Neutrophil (primary cell): ENCODE measurements around the gene CCDC40.

ENCODE experiments used
- H3K27ac ChIP-seq: fragments of 200-600 bp; sonication (generic); 2 replicates; pipeline ENCODE4 v1.5.1; 2016; ENCODE audit warnings: mild to moderate bottlenecking, moderate library complexity
- H3K27me3 ChIP-seq: fragments of 200-600 bp; sonication (generic); 2 replicates; pipeline ENCODE4 v1.6.0; 2016; ENCODE audit warnings: mild to moderate bottlenecking
- H3K36me3 ChIP-seq: fragments of 200-600 bp; sonication (generic); 2 replicates; pipeline ENCODE4 v1.5.1; 2017
- H3K4me1 ChIP-seq, 2 experiments: fragments of 200-600 bp in 1 of 2; sonication (generic) in 1 of 2; 1 replicate in 1 of 2; 2 replicates in 1 of 2; pipeline versions ENCODE4 v1.5.1 to v1.6.1; 2013 to 2016; ENCODE audit warnings: low read depth in 1 of 2, low read length in 1 of 2, mild to moderate bottlenecking in 1 of 2, moderate library complexity in 1 of 2; ENCODE audit not compliant: control insufficient read depth in 1 of 2, insufficient read depth in 1 of 2
- H3K4me3 ChIP-seq, 2 experiments: fragments of 200-600 bp in 1 of 2; sonication (generic) in 1 of 2; 1 replicate in 1 of 2; 2 replicates in 1 of 2; pipeline ENCODE4 v1.5.1; 2013 to 2016; ENCODE audit warnings: low read depth in 1 of 2, low read length in 1 of 2, mild to moderate bottlenecking in 1 of 2, moderate library complexity in 1 of 2
- H3K9me3 ChIP-seq: fragments of 200-600 bp; sonication (generic); 2 replicates; pipeline ENCODE4 v1.5.1; 2016
- TF ChIP-seq, protein P1 (sequence below): fragments of 200-600 bp; sonication (generic); IDR thresholded peaks from 2 replicates; pipeline ENCODE4 v1.5.1; 2016; ENCODE audit warnings: antibody characterized with exemption

CCDC40 gene

DNA sequence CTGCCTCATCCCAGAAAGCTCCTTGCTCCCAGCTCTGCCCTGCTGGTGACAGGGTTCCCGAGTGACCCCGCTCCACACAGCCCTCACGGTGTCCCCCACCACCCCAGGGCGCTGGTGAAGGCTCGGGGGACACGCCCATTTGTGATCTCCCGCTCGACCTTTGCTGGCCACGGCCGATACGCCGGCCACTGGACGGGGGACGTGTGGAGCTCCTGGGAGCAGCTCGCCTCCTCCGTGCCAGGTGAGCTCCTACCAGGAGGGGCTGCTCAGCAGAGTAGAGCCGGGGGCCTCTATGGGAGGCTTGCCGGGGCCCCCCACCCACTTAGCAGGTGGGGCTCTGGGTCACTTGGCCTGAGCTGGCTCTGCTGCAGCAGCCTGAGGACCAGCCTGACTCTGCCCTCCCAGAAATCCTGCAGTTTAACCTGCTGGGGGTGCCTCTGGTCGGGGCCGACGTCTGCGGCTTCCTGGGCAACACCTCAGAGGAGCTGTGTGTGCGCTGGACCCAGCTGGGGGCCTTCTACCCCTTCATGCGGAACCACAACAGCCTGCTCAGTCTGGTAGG, 76.1 kb downstream of the CCDC40 start:
- Histone ChIP-seq H3K36me3 (no peaks in the 10 kb centered on the region), H3K27me3 (no peaks in the 10 kb centered on the region), H3K4me3 (no peak overlapping the region), H3K4me1 (no peaks in the 10 kb centered on the region), H3K9me3 (no peaks in the 10 kb centered on the region), H3K27ac (no peak overlapping the region)
- TF ChIP-seq, protein P1, sequence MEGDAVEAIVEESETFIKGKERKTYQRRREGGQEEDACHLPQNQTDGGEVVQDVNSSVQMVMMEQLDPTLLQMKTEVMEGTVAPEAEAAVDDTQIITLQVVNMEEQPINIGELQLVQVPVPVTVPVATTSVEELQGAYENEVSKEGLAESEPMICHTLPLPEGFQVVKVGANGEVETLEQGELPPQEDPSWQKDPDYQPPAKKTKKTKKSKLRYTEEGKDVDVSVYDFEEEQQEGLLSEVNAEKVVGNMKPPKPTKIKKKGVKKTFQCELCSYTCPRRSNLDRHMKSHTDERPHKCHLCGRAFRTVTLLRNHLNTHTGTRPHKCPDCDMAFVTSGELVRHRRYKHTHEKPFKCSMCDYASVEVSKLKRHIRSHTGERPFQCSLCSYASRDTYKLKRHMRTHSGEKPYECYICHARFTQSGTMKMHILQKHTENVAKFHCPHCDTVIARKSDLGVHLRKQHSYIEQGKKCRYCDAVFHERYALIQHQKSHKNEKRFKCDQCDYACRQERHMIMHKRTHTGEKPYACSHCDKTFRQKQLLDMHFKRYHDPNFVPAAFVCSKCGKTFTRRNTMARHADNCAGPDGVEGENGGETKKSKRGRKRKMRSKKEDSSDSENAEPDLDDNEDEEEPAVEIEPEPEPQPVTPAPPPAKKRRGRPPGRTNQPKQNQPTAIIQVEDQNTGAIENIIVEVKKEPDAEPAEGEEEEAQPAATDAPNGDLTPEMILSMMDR, result no peak

DNA sequence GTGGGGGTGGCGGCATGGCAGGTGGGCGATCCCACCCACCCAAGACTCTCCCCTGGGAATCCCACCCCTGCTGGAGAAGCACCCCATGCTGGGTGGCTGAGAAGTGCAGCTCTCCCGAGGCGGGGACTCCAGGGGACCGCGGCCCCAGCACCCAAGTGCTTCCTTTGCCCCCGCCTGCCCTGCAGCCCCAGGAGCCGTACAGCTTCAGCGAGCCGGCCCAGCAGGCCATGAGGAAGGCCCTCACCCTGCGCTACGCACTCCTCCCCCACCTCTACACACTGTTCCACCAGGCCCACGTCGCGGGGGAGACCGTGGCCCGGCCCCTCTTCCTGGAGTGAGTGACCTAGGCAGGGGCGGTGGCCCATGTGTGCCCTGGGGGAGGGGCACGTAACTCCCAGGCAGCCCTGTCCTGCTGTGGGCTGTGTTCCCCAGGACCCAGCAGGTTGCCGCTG, 76.6 kb downstream of the CCDC40 start:
- Histone ChIP-seq H3K9me3 (no peaks in the 10 kb centered on the region), H3K4me1 (no peaks in the 10 kb centered on the region), H3K27ac (no peak overlapping the region), H3K4me3 (no peak overlapping the region), H3K27me3 (no peaks in the 10 kb centered on the region), H3K36me3 (peaks cover under 1% of the 10 kb centered on the region)
- TF ChIP-seq, protein P1, result no peak

DNA sequence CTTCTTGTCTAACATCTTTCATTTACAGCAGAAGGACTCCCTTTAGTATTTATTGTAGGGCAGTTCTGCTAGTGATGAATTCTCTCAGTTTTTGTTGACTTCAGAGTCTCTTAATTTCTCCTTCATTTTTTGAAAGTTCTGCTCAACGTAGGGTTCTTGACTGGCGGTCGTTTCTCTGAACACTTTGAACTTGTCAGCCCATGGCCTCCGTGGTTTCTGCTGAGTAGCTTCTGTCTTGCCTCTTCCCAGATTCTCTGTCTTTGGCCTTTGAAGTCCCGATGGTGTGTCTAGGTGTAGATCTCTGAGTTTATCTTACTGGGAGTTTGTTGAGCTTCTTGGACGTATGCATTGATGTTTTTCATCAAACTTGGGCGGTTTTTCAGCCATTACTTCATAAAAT, 78.3 kb downstream of the CCDC40 start:
- H3K27me3 ChIP-seq, result no peaks in the 10 kb centered on the region
- H3K4me3 ChIP-seq, result no peak overlapping the region
- H3K27ac ChIP-seq, result no peak overlapping the region
- no peaks in the 10 kb centered on the region for H3K4me1 ChIP-seq
- H3K9me3 ChIP-seq, result no peaks in the 10 kb centered on the region
- TF ChIP-seq, protein P1, result no peak
- peaks cover 14% of the 10 kb centered on the region for H3K36me3 ChIP-seq

DNA sequence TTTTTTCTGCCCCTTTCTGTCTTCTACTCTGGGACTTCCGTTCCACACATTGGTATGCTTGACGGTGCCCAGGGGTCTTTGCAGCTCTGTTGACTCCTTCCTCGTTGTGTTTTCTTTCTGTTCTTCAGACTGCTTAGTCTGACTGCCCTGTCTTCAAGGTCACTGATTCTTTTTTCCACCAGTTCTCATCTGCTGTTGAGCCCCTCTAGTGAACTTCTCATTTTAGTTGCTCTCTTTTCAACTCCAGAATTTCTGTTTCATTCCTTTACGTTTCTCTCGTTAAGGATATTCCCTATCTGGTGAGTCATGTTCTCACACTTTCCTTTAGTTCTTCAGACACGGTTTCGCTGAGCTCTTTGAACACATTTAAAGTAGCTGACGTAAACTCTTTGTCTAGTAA, 78.7 kb downstream of the CCDC40 start:
- Histone ChIP-seq H3K27ac (no peak overlapping the region), H3K4me1 (no peaks in the 10 kb centered on the region), H3K9me3 (no peaks in the 10 kb centered on the region), H3K4me3 (no peak overlapping the region), H3K27me3 (no peaks in the 10 kb centered on the region), H3K36me3 (peaks cover 14% of the 10 kb centered on the region)
- TF ChIP-seq, protein P1, result no peak

DNA sequence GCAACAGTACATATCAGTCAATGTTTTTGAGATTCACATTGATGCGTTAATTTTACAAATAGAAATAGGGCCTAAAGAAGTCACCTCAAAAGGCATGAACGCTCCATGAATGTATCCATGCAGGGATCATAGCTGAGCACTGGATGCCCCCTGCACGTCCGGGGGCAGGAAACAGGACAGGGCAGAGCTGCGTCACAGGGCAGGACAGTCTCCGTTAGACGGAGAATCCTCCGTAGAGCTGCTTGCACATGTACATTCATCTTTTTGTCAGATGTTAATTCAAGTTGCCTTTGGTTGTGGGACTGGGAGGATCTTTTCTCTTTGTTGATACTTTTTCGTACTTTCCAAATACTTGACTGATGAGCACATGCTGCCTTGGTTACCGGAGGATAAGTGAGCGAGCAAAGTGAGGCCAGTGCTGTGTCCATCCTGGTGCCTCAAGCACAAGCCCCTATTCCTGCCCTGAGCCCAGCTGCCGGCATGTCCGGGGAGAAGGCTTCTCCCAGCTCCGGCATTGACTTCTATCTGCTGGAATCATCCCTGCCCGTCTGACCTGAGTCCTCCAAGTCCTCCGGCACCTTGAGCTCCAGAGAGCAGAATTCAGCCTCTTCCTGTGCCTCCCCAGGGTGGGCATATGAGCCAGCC, 80.0 kb downstream of the CCDC40 start:
- H3K36me3 ChIP-seq, result peaks cover 14% of the 10 kb centered on the region
- TF ChIP-seq, protein P1, result no peak
- H3K4me1 ChIP-seq, result no peaks in the 10 kb centered on the region

More for the DNA sequence above, 80.0 kb downstream of the CCDC40 start:
- no peak overlapping the region for H3K27ac ChIP-seq
- H3K27me3 ChIP-seq, result no peaks in the 10 kb centered on the region
- no peaks in the 10 kb centered on the region for H3K9me3 ChIP-seq
- no peak overlapping the region for H3K4me3 ChIP-seq
